ENCODE measurements around the gene OXCT1.

The OXCT1 gene

GRCh38 chr5:41707853-41708603 lies 162.2 kb downstream of the OXCT1 start:
- DNase-seq, result peak; percentile 19

- DNase-seq, result peak; percentile 6
Observed at GRCh38 chr5:41695920-41696582, 174.2 kb downstream of the OXCT1 start.

DNA sequence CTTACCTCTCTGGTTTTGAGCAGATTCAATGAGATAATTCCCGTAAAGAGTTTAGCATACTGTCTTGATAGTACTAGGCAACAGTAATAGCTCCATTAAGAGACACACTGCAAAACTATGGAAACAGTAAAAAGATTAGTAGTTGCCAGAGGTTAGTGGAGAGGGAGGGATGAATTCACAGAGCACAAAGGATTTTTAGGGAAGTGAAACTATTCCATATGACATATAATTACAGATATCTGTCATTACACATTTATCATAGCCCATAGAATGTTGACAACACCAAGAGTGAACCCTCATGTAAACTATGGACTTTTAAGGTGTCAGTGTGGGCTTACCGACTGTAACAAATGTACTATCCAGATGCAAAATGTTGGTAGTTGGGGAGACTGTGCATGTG lies 183.5 kb downstream of the OXCT1 start:
- DNase-seq, result peak; percentile 55

DNA sequence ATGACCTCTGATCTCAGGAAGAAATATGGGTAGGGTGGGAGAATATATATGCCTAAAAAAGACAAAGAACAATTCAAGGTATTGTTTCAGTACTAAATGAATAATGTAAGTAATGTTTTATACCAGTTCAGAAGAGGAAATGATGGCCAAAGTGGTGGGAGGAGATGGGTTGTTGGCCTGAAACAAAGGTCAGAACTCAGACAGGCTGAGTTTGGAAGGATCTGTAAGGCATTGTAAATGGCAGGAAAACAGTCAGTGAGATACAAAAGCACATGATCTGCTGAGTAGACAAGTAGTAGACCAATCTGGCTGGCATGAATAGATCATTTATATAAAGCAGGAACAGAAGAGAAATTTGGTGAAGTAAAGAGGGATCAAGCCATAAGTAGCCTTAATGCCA lies 184.0 kb downstream of the OXCT1 start:
- DNase-seq, result no peak

- DNase-seq, result no peak
Observed at GRCh38 chr5:41683181-41683580, 187.0 kb downstream of the OXCT1 start.

DNA sequence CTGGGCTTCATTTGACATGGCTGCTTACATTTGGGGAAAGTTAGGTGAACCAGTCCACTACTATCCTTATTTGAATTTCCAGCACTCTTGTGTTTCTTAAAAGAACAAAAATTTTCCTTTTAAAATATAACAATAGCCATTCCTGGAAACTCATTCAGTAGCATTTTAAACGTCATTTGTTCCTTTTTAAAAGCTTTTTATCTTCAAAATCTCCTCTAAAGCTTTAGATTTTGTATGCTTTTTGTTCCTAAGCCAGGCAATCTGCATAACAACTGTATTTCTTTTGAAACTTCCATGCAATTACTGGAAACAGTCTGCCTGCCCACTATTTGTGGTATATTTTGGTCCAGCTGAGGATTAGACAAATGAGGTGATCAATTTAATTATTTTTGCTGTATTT lies 187.6 kb downstream of the OXCT1 start:
- no peak for DNase-seq

DNA sequence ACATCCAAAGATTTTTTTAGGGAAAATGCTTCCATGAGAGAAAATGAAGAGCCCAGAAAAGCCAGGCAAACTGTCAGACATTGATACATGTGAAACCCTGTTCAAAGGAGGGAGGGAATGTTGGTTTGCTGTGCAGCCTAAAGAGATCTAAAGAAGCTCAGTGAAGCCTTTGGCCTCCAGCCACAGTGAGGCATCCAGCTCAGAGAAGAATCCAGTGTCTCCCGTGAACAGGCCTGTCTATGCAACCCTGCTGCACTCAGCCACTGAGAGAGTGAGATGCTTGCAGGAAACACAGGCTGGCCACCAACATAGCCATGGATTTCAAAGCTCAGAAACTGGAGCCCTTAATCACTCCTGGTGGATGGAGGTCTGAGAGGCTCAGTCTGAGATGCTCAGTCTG lies 188.4 kb downstream of the OXCT1 start:
- DNase-seq, result no peak
